ENCODE measurements around the gene FGFR3.
A peak's percentile ranks its signal among the peaks of the same experiment; 100 is the strongest.

DNA sequence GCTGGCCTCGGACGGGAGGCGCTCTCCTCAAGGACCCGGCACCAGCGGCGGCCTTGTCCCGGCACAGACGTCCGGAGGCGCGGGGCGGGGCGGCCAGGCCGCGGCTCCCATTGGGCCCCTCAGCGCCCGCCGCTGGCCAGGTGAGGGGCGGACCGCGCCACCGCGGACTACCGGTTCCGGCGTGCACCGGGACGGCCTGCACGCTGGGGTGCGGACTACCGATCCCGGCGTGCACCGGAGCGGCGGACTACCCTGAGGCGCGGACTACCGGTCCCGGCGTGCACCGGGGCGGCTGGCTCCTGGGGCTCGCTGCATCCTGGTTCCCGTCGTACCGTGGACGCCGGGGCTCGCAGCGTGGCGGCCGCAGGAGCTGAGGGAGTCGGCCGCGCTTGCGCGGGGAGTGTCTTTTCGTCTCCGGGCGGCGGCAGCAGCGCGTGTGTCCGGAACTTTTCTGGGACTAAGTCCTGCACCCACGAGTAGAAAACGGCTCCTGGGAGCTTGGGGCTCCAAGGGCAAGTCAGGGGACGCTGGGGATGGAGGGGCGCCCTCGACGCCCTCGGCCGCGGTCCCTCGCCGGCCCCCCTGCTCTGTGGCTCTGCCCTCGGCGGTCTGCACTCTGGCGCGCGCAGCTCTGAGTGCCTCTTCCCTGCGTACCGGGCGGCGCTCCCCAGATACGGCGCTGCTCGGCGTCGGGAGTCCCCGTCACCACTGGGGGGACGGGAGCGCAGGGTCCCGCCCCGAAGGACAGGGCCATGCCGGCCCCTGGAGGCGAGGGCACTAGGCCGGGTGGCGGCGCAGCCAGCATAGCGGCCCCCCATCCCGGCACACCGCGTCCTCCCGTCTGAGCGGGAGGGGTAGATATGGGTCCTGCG lies 63.2 kb downstream of the FGFR3 start, which contains the start of gene LETM1:
- TF ChIP-seq, protein P1, sequence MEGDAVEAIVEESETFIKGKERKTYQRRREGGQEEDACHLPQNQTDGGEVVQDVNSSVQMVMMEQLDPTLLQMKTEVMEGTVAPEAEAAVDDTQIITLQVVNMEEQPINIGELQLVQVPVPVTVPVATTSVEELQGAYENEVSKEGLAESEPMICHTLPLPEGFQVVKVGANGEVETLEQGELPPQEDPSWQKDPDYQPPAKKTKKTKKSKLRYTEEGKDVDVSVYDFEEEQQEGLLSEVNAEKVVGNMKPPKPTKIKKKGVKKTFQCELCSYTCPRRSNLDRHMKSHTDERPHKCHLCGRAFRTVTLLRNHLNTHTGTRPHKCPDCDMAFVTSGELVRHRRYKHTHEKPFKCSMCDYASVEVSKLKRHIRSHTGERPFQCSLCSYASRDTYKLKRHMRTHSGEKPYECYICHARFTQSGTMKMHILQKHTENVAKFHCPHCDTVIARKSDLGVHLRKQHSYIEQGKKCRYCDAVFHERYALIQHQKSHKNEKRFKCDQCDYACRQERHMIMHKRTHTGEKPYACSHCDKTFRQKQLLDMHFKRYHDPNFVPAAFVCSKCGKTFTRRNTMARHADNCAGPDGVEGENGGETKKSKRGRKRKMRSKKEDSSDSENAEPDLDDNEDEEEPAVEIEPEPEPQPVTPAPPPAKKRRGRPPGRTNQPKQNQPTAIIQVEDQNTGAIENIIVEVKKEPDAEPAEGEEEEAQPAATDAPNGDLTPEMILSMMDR (IDR thresholded peaks at IDR 0.05; ENCODE audit: low read length) = peak; percentile 16; the same call in 1 of the 2 replicates
- TF ChIP-seq EZH2 (optimal IDR thresholded peaks at IDR 0.05; ENCODE audit: low read depth, low read length) = no peak
- TF ChIP-seq EZH2phosphoT487 (IDR thresholded peaks at IDR 0.05; ENCODE audit: low read length) = no peak
